ENCODE results near the gene ATP2B2. TPM values are rescaled to one million over a fixed set of nuclear protein-coding genes. Genes with fewer than 3 reads are reported as not detected.

ATP2B2 gene
- total and polyA plus RNA-seq, 2 donors (not counting 1 experiment from before 2014, with no cell fraction given): not detected

DNA sequence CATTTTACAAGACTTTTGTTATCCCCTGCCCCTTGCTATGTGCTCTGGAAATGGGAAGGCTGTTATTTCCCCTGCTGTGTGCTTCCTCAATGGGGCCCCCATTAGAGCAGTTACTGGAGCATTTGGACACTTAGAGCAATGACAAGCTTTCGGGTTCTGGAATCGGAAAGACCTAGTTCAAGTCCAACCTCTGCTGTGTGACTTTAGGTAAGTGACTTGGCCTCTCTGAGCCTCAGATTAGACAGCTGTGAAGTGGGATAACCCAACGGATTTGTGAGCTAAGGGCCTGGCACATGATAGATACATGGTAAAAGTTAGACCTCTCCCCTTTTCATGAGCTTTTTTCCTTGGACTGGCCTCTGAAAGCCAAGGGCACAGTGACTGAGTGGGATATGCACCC, 100.5 kb downstream of the ATP2B2 start:
- H3K4me3 Mint-ChIP-seq: no peak overlapping the region
- TF ChIP-seq, protein P1, sequence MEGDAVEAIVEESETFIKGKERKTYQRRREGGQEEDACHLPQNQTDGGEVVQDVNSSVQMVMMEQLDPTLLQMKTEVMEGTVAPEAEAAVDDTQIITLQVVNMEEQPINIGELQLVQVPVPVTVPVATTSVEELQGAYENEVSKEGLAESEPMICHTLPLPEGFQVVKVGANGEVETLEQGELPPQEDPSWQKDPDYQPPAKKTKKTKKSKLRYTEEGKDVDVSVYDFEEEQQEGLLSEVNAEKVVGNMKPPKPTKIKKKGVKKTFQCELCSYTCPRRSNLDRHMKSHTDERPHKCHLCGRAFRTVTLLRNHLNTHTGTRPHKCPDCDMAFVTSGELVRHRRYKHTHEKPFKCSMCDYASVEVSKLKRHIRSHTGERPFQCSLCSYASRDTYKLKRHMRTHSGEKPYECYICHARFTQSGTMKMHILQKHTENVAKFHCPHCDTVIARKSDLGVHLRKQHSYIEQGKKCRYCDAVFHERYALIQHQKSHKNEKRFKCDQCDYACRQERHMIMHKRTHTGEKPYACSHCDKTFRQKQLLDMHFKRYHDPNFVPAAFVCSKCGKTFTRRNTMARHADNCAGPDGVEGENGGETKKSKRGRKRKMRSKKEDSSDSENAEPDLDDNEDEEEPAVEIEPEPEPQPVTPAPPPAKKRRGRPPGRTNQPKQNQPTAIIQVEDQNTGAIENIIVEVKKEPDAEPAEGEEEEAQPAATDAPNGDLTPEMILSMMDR (IDR thresholded peaks at IDR 0.05): no peak
- no peak for TF ChIP-seq EZH2 (IDR thresholded peaks at IDR 0.05; ENCODE audit: borderline replicate concordance, insufficient read depth, low read depth, low read length, poor library complexity, severe bottlenecking)
- no peaks in the 10 kb centered on the region for H3K27me3 Mint-ChIP-seq
- Histone ChIP-seq H3K4me1 (ENCODE audit: control insufficient read depth in 2 of 2, insufficient read depth in 2 of 2, low read length in 2 of 2) (no peaks in the 10 kb centered on the region), H3K36me3 (replicated peaks in 1 of 2; ENCODE audit: control extremely low read depth in 1 of 2, control insufficient read depth in 1 of 2, extremely low read depth in 1 of 2, insufficient read depth in 2 of 2, low read length in 1 of 2) (no peaks in the 10 kb centered on the region), H3K27me3 (replicated peaks in 1 of 4; ENCODE audit: control extremely low read depth in 1 of 4, control insufficient read depth in 3 of 4, insufficient read depth in 4 of 4, low read length in 3 of 4) (no peaks in the 10 kb centered on the region), H3K9me3 (ENCODE audit: control extremely low read depth in 1 of 3, control insufficient read depth in 2 of 3, insufficient read depth in 1 of 3, low read length in 2 of 3) (no peaks in the 10 kb centered on the region), H3K4me3 (ENCODE audit: control extremely low read depth in 1 of 5, extremely low read depth in 1 of 5, insufficient read depth in 1 of 5, low read depth in 2 of 5, low read length in 4 of 5) (no peak overlapping the region), H2AFZ (ENCODE audit: insufficient read depth, low read depth, low read length, poor library complexity, severe bottlenecking) (no peak overlapping the region), H3K9ac (ENCODE audit: low read length) (no peak overlapping the region), H4K20me1 (ENCODE audit: control insufficient read depth, insufficient read depth, low read length, poor library complexity, severe bottlenecking) (no peaks in the 10 kb centered on the region), H3K79me2 (ENCODE audit: control insufficient read depth, insufficient read depth, low read length) (no peaks in the 10 kb centered on the region), H3K27ac (ENCODE audit: low read length in 2 of 2) (no peak overlapping the region), H3K4me2 (replicated peaks; ENCODE audit: low read depth, low read length, poor library complexity, severe bottlenecking) (no peak overlapping the region)
- H3K4me1 Mint-ChIP-seq: no peaks in the 10 kb centered on the region
- ATAC-seq (ENCODE audit: low read depth) (no peak), DNase-seq (no peak)
- 81% methylated on average over 3 of the region's 3 CpGs for WGBS (ENCODE audit: insufficient coverage)
- H3K9me3 Mint-ChIP-seq (ENCODE audit: insufficient read depth): no peaks in the 10 kb centered on the region
- CTCF ChIA-PET: interaction anchor here (1.2 to 1.3 kb wide), 2 partner anchors 13 to 61 kb away, joined by 3 read pairs; no protein-coding TSS in a partner anchor
- POLR2A ChIA-PET: no interaction called here
- intact Hi-C loops (cut with micrococcal nuclease): no loop called here
- H3K27ac Mint-ChIP-seq: no peak overlapping the region

DNA sequence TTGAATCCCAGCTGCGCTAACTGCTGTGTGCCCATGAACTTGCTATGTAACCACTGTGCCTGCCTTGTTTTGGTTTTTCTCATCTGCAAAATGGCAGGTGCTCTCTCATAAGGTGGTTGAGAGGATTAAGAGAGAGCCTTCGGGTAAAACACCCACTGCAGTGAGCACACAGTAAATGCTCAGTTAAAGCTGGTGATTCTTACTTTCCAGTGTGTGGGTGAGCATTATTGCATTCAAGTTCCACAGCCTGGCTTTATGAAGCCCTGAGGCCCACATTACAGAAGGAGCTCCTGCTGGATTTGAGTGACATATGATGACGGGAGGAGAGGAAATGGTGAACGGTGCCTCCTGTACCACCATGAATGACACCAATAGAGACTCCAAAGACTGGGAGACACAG, 101.0 kb downstream of the ATP2B2 start:
- Histone ChIP-seq H3K9ac (ENCODE audit: low read length) (no peak overlapping the region), H3K27ac (ENCODE audit: low read length in 2 of 2) (no peak overlapping the region), H4K20me1 (ENCODE audit: control insufficient read depth, insufficient read depth, low read length, poor library complexity, severe bottlenecking) (no peaks in the 10 kb centered on the region), H3K36me3 (replicated peaks in 1 of 2; ENCODE audit: control extremely low read depth in 1 of 2, control insufficient read depth in 1 of 2, extremely low read depth in 1 of 2, insufficient read depth in 2 of 2, low read length in 1 of 2) (no peaks in the 10 kb centered on the region), H3K79me2 (ENCODE audit: control insufficient read depth, insufficient read depth, low read length) (no peaks in the 10 kb centered on the region), H2AFZ (ENCODE audit: insufficient read depth, low read depth, low read length, poor library complexity, severe bottlenecking) (no peak overlapping the region), H3K4me3 (ENCODE audit: control extremely low read depth in 1 of 5, extremely low read depth in 1 of 5, insufficient read depth in 1 of 5, low read depth in 2 of 5, low read length in 4 of 5) (no peak overlapping the region), H3K9me3 (ENCODE audit: control extremely low read depth in 1 of 3, control insufficient read depth in 2 of 3, insufficient read depth in 1 of 3, low read length in 2 of 3) (no peaks in the 10 kb centered on the region), H3K4me2 (replicated peaks; ENCODE audit: low read depth, low read length, poor library complexity, severe bottlenecking) (no peak overlapping the region), H3K4me1 (ENCODE audit: control insufficient read depth in 2 of 2, insufficient read depth in 2 of 2, low read length in 2 of 2) (no peaks in the 10 kb centered on the region), H3K27me3 (replicated peaks in 1 of 4; ENCODE audit: control extremely low read depth in 1 of 4, control insufficient read depth in 3 of 4, insufficient read depth in 4 of 4, low read length in 3 of 4) (no peaks in the 10 kb centered on the region)
- H3K4me1 Mint-ChIP-seq: no peaks in the 10 kb centered on the region
- POLR2A ChIA-PET: interaction anchor here (1.2 kb wide), 1 partner anchor 14 kb away, joined by 3 read pairs; no protein-coding TSS in a partner anchor
- H3K9me3 Mint-ChIP-seq (ENCODE audit: insufficient read depth): no peaks in the 10 kb centered on the region
- WGBS (ENCODE audit: insufficient coverage): 92% methylated on average over 2 of the region's 4 CpGs
- H3K4me3 Mint-ChIP-seq: no peak overlapping the region
- no peak for ATAC-seq (ENCODE audit: low read depth)
- intact Hi-C loops (cut with micrococcal nuclease): no loop called here
- CTCF ChIA-PET: interaction anchor here (1.2 to 1.3 kb wide), 2 partner anchors 12 to 60 kb away, joined by 3 read pairs; no protein-coding TSS in a partner anchor
- DNase-seq: no peak
- TF ChIP-seq, protein P1 (IDR thresholded peaks at IDR 0.05): no peak
- no peak overlapping the region for H3K27ac Mint-ChIP-seq
- no peaks in the 10 kb centered on the region for H3K27me3 Mint-ChIP-seq

Data from B cell (primary cell).